Activated T-cell treated with anti-CD3 and anti-CD28 coated beads for 48 hours (primary cell): ENCODE results near the gene MARK1.

Source experiments
- DNase-seq: peaks from one replicate; pipeline ENCODE4 v3.0.0-alpha.2; 2020; ENCODE audit warnings: low read depth

Gene MARK1

GRCh38 chr1:220527908-220528678, at the start of gene MARK1:
MARK1 (plus strand) TSS chr1:220528136; CDS start chr1:220528823, 687 bp downstream.
- no peak for DNase-seq

- no peak for DNase-seq
These were observed 44.2 kb upstream of the MARK1 start for GRCh38 chr1:220483700-220484099.

- no peak for DNase-seq
These were observed 43.8 kb upstream of the MARK1 start for GRCh38 chr1:220484135-220484534.

DNA sequence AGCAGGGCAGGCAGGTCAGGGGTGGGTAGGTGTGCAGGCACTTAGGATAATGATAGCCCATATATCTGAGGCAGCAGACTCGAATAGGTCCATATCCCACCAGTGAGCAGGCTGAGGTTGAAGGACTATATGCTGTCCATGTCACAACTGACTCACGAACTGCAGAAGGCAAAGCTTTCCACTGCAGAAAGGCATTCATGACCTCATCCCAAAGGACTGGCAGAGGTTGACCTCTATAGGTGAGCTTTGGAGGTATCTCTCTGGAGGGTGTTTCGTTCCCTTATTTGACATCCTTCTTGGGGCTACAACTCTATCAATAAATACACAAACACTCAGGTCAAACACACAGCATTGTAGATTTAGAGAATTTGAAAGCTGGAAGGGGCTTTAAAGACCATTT, 42.8 kb upstream of the MARK1 start:
- DNase-seq, result no peak

DNA sequence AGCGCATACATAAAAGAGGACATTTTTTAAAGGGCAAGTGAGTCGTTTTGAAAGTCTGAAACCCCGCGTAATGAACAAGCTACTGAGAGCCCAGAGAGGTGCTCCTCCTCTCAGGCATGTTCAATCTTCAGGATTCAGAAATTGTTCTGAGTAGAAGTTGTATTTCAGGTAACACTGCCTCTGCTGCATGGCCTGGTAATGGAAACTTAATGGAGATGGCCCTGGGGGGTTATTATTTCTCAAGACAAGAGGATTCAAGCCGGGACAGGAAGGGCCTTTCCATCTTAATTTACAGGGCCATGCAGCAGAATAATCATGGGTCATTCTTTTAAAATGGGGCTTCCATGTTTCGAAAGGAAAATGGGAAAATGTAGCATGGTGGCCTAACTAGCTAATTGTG, 42.1 kb upstream of the MARK1 start:
- no peak for DNase-seq

DNA sequence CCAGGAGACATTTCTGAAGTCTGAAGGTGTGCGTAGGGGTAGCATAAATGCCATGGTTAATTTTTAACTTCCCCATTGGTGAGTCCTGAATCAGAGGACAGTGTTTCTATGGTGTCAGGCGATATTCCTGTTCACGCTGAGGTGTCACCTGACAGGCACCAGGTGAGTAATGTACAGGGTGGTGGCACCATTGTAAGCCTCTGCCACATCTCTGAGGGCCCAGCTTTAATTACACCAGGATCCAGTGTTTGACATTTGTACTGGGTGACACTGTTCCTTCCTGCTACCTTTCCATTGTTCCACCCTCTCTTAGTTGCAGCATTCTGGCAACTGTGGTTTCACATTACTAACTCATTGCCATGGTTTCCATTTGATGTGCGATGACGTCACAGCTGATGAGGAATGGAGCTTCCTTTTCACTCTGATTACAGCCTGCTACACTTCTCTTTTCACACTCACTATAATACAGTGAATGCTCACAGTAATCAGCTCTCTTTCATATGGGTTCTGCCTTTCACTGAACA, 40.6 kb upstream of the MARK1 start:
- DNase-seq, result peak; percentile 21

DNA sequence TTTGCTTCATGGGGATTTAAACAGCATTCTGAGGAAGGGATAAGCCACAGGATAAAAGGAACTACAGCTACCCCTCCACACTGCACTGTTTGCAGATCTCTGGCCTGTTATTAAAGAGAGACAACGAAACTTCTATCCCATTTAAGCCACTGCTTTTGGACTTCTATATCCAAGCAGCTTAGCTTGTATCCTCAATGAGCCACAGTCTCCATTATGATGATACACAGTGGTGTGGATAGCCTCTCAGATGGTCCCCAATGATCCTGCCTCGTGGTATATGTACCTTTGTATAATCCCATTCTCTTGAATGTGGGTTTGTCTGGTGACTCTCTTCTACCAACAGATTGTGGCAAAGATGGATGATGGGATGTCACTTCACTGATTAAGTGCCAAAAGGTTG, 36.0 kb upstream of the MARK1 start:
- DNase-seq, result no peak

GRCh38 chr1:220497220-220497947, 30.6 kb upstream of the MARK1 start:
- DNase-seq, result no peak

DNA sequence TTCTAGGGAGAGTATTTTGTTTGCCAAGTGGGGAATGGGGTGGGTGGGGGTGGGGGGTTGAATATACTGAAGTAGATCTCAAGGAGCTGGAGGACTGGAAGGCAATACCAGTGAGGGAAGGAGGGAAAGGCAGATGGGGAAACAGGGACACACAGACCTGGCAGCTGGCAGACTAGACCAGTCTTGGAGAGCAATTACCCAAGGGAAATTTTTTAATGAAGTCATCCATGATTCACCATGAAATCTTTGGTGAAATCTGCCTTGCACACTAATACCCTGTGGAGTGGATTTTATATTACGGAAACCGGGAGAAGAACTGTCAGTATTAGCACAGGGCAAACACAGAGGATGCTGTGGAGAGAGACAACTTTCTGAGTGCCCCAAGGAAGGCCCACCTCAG, 29.7 kb upstream of the MARK1 start:
- DNase-seq, result no peak

GRCh38 chr1:220500372-220500771, 27.6 kb upstream of the MARK1 start:
- DNase-seq, result no peak

GRCh38 chr1:220504329-220504728, 23.6 kb upstream of the MARK1 start:
- DNase-seq, result no peak

GRCh38 chr1:220507085-220507484, 20.9 kb upstream of the MARK1 start:
- no peak for DNase-seq

DNA sequence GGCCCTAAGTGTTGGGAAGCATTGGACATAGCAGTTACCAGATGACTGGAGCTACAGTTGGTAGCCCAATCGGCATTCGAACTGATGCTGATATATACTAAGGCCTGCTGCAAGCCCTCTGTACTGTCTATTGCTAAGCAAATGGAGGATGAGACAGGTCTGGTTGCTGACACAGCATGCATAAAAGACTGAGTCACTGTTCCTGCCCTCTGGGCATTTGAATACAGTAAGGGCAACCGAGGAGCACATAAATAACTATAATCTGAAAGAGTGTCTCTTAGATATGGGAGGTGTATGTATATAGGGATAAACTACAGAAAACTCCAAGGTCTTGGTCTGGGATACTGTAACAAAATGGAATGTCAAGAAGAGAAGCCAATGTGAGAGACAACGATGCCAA, 16.8 kb upstream of the MARK1 start:
- DNase-seq, result no peak

GRCh38 chr1:220511785-220512184, 16.2 kb upstream of the MARK1 start:
- no peak for DNase-seq

GRCh38 chr1:220513834-220514233, 14.1 kb upstream of the MARK1 start:
- DNase-seq, result no peak

DNA sequence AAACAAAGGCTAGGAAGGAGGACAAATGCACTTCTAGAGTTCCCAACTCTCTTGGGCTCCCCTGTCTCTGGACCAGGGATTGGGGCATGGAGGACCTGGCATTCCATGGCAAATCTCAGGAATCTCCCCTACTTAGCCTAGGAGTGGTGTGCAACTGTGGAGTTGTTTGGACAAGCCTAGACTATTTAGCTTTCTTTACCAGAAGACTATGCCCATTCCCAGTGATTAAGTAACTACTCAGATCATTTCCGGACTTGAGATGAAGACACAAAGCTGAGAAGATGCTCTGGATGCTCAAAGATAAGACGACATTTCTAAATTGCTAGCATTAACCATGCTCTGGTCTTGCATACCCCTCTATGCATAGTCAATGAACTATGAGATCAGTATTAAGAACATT, 13.7 kb upstream of the MARK1 start:
- no peak for DNase-seq

DNA sequence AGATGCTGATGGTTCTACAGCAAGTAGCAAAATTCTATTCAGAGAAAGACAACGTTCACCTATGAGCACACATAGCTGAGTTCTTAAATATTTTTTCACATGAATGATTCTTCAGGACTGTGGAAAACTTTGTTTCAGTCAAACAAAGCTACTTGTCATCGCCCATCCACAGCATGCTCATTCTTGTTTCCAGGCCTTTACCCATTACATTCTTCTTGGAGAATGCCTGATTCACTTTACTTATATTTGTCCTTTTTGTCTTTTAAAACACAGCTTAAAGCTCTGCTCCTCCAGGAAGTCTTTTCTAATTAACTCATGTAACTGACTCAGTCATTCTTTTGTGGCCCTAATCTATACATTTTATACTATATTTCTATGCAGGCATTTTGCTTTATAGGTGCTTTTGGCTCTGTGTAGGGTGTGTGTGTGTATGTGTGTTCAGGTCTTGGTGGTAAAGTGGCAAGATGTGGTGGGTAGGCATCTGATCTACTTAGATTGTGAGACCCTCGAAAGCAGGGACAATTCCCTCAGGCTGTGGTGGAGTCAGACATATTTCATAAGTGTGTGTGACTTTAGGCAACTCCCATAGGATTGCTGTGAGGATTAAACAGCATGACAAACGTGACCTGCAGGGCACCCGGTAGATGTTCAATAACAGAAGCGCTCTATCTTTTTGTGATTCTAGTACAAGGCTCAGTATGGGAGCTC, 11.8 kb upstream of the MARK1 start:
- DNase-seq, result no peak

DNA sequence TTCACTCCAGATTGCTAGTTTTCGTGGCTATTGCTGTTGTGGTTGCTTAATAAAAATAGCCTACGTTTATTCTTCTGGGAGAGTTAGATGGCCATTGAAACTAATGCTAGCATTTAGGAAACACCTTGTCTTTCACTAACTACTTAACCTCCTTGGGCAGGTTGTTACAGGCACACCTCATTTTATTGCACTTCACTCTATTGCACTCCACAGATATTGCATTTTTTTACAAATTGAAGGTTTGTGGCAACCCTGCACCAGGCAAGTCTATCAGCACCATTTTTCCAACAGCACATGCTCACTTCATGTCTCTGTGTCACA, 11.3 kb upstream of the MARK1 start:
- no peak for DNase-seq

GRCh38 chr1:220521778-220522177, 6.2 kb upstream of the MARK1 start:
- DNase-seq, result no peak

- no peak for DNase-seq
These were observed 1.6 kb upstream of the MARK1 start for GRCh38 chr1:220526294-220526693.

DNA sequence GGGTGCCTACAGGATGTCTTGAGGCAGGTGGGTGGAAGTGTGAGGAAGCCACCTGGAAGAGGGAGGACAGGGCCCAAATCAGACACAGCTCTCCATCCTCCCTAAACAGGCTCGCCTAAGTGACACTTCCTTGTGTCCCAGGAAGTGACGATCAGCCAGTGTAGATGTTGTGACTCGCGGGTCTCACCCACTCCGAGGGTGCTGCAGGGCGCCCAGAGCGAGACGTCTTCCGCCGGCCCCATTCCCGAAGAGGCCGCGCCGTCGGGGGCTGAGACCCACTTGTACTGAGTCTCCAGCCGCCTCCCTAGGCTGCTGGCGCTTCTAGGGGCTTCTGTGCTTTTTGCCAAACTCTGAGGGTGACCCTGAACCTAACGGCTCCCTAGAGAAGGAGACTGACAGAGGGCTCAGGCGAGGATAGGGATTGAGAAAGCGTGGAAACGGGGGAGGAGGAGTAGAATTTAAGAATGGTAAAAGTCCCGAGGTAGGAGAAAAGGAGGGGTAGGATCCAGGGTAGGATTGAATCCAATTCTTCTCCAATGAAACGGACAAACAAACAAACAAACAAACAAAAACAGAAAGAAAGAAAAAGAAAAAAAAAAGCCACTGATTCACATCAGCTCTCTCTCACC, 543 bp upstream of the MARK1 start:
- no peak for DNase-seq

DNA sequence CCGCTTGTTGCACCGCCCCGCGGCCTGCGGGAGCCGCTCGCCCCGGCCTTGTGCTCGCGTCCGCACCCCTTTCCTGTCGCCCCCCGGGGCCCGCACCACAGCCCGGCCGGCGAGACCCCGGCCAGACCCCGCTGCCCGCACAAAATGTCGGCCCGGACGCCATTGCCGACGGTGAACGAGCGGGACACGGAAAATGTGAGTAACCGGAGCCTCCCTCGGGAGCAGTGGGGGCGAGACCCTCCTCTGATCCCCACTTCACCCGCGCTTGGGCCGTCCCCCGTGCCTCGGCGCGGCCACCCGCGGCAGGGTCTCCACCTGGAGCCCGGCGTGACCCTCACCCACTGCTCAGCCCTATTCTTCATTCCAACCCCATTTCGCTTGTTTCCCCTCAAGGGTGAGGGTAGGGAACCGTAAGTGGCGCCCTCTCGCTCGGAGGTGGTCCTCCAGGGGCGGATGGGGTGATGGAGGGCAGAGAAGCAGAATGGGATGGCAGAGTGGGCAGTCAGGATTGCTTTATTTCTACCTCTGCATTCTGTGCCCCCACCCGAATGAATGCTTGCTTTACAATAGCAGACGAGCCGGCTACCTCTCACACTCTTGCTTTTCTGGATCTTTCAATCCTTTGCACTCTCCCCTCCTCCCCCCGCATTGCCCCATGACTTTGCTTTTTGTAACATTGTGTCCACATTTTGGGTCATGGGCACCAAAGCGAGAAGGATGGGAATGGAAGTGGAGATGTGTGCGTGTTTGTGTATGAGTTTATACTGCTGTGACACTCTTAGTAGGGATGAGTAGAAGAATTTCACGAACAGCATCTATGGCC, 954 bp downstream of the MARK1 start:
- DNase-seq, result no peak
